Measurements from ENCODE around the gene AHI1.
"Not testable (repeated sequence)": the region's sequence is repeated elsewhere in the genome, so short reads cannot be mapped to it uniquely, and the experiment has no call there.

The AHI1 gene

GRCh38 chr6:135496800-135497411 lies 634 bp downstream of the AHI1 start:
- no peak for TF ChIP-seq CTCF (IDR thresholded peaks at IDR 0.05; ENCODE audit: low read depth, low read length)
- no peak for DNase-seq (ENCODE audit: extremely low read depth, low read depth)

- DNase-seq (ENCODE audit: extremely low read depth, low read depth): no peak
- TF ChIP-seq CTCF (IDR thresholded peaks at IDR 0.05; ENCODE audit: low read depth, low read length): no peak
Observed at GRCh38 chr6:135493218-135493961, 4.2 kb downstream of the AHI1 start.

GRCh38 chr6:135490381-135490780 lies 7.2 kb downstream of the AHI1 start:
- DNase-seq (ENCODE audit: extremely low read depth, low read depth): no peak
- TF ChIP-seq CTCF (IDR thresholded peaks at IDR 0.05; ENCODE audit: low read depth, low read length): no peak

GRCh38 chr6:135488023-135488422 lies 9.5 kb downstream of the AHI1 start:
- DNase-seq (ENCODE audit: extremely low read depth, low read depth): no peak
- TF ChIP-seq CTCF (IDR thresholded peaks at IDR 0.05; ENCODE audit: low read depth, low read length): no peak

GRCh38 chr6:135483903-135484302 lies 13.6 kb downstream of the AHI1 start:
- DNase-seq (ENCODE audit: extremely low read depth, low read depth): not testable (repeated sequence)

- no peak for TF ChIP-seq CTCF (IDR thresholded peaks at IDR 0.05; ENCODE audit: low read depth, low read length)
- no peak for DNase-seq (ENCODE audit: extremely low read depth, low read depth)
Observed at GRCh38 chr6:135481783-135482369, 15.7 kb downstream of the AHI1 start.

- no peak for DNase-seq (ENCODE audit: extremely low read depth, low read depth)
- no peak for TF ChIP-seq CTCF (IDR thresholded peaks at IDR 0.05; ENCODE audit: low read depth, low read length)
Observed at GRCh38 chr6:135479601-135480000, 17.9 kb downstream of the AHI1 start.
